ENCODE results near the gene CRLF1.

DNA sequence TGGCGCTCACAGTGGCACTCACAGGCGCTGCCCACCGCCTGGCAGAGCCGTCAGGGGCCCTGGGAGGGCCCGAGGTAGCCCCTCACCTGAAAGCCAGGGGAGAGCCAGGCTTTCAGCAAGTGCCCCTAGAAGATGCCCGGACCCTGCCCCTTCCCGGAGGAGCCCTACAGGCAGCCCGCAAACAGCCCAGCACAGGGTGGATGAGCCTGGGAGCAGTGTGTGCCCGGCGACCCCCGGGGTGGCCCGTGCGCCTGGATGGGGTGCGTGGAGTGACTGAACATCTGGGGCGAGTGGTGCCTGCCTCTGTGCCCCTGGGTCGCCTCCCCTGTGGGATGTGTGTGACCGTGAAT, 1.4 kb downstream of the CRLF1 start:
- no peak for TF ChIP-seq CTCF (IDR thresholded peaks at IDR 0.05; ENCODE audit: low read length)
- TF ChIP-seq EZH2 (optimal IDR thresholded peaks at IDR 0.05; ENCODE audit: low read depth, low read length), result no peak
